Esophagus muscularis mucosa (tissue), 4 donors: ENCODE results near the gene BMS1.

Experiments used
- EP300 ChIP-seq: sonication (generic); formaldehyde crosslinking; IDR thresholded peaks from one replicate; pipeline ENCODE4 v1.6.1; 2017; ENCODE audit warnings: antibody characterized with exemption
- POLR2AphosphoS5 ChIP-seq, 2 donors: sonication (generic); formaldehyde crosslinking; IDR thresholded peaks; one replicate each; pipeline ENCODE4 v1.6.1; 2017; ENCODE audit warnings: antibody characterized with exemption in 2 of 2
- TF ChIP-seq, protein P1 (sequence below), 3 experiments: fragments of 200-600 bp in 2 of 3; fragments of 450-650 bp in 1 of 3; sonication (generic) in 2 of 3; IDR thresholded peaks; one replicate each; pipeline ENCODE4 v1.5.1; 2017 to 2019; ENCODE audit warnings: antibody characterized with exemption in 3 of 3, mild to moderate bottlenecking in 2 of 3, moderate library complexity in 1 of 3

DNA sequence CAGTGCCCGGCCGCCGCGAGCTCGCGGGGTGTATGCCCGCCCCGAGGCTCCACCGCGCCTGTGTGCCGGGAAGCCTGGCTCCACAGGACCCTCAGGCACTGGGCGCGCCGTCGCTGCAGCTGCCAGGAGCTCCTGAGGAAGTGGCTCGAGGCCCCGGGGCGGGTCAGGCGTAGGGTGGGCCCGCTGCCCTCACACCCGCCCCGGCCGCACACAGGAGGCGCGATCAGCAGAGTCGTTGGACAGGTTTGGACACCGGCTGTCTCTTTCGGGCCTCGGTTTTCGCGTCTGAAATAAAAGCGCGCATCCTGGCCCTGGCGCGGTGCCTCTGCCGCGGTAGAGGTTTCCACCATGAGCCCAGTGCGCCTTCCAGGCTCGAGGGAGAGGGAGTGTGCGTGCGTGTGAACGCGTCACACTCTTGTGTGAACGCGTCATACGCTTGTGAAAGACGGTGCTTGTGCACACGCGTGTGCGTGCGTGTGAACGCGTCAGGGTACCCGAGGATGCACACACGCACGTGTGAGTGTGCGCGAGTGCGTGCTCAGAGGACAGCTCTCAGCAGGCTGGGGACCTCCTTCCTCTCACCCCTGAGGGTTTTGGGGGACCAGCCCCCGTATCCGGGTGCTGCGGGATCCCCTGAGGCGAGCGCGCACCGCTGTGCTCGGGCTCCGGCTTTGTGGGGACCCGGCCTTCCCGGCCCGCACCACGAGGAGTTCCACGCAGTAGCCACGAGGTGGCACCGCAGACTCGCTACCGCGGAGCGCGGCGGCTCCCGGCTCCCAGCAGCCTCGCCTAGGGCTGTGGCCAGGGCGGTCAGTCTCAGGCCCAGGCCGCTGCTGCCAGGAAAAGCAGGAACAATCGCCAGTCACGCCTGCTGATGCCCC lies 83.8 kb downstream of the BMS1 start:
- TF ChIP-seq, protein P1, sequence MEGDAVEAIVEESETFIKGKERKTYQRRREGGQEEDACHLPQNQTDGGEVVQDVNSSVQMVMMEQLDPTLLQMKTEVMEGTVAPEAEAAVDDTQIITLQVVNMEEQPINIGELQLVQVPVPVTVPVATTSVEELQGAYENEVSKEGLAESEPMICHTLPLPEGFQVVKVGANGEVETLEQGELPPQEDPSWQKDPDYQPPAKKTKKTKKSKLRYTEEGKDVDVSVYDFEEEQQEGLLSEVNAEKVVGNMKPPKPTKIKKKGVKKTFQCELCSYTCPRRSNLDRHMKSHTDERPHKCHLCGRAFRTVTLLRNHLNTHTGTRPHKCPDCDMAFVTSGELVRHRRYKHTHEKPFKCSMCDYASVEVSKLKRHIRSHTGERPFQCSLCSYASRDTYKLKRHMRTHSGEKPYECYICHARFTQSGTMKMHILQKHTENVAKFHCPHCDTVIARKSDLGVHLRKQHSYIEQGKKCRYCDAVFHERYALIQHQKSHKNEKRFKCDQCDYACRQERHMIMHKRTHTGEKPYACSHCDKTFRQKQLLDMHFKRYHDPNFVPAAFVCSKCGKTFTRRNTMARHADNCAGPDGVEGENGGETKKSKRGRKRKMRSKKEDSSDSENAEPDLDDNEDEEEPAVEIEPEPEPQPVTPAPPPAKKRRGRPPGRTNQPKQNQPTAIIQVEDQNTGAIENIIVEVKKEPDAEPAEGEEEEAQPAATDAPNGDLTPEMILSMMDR (IDR thresholded peaks at IDR 0.05), result peak; percentile 45 to 80 (median 57)
- TF ChIP-seq EP300 (no peak), POLR2AphosphoS5 (IDR thresholded peaks at IDR 0.05) (no peak)
